Endometrial microvascular endothelial cells (primary cell): ENCODE data around the gene DAG1. TPM values are rescaled to one million over a fixed set of nuclear protein-coding genes. Genes with fewer than 3 reads are reported as not detected.

Experiments
- in situ Hi-C: cut with HindIII; loops from 2 replicates; pipeline ENCODE4 v1.10.0; 2017; ENCODE audit warnings: low sequenced_read_pairs, low pct_unique_long_range_greater_than_20kb; ENCODE audit errors: inconsistent ontology term
- total RNA-seq: library from RNA; depleted of rRNA; stranded (reverse); fragments of >200 nt; gene quantifications from one replicate; pipeline ENCODE4 v1.2.3, GENCODE V29; 2015; ENCODE audit errors: inconsistent ontology term

Gene DAG1
- total RNA-seq, 1 donor from 2014 or later, result 107 TPM

- in situ Hi-C loops, result no loop called here
Measured at GRCh38 chr3:49535971-49536874, 66.2 kb downstream of the DAG1 start.

GRCh38 chr3:49536875-49537533 is 66.9 kb downstream of the DAG1 start:
- in situ Hi-C loops, result no loop called here

- in situ Hi-C loops, result no loop called here
Measured at GRCh38 chr3:49539659-49540560, 69.8 kb downstream of the DAG1 start.

GRCh38 chr3:49552087-49552486 is 82.0 kb downstream of the DAG1 start:
- in situ Hi-C loops, result loop anchor here (25.0 kb wide), 1 partner anchor 310 kb away; the partner anchor contains the start of genes CAMKV and TRAIP

- in situ Hi-C loops, result loop anchor here (25.0 kb wide), 1 partner anchor 309 kb away; the partner anchor contains the start of genes CAMKV and TRAIP
Measured at GRCh38 chr3:49553324-49553691, 83.2 kb downstream of the DAG1 start.

- in situ Hi-C loops, result loop anchor here (25.0 kb wide), 1 partner anchor 308 kb away; the partner anchor contains the start of genes CAMKV and TRAIP
Measured at GRCh38 chr3:49553692-49554632, 83.9 kb downstream of the DAG1 start, which contains the start of gene BSN. BSN (plus strand) TSS chr3:49554477; CDS start chr3:49554603, 126 bp downstream.

- in situ Hi-C loops, result loop anchor here (25.0 kb wide), 1 partner anchor 308 kb away; the partner anchor contains the start of genes CAMKV and TRAIP
Measured at GRCh38 chr3:49554633-49555265, 84.7 kb downstream of the DAG1 start.

- in situ Hi-C loops, result loop anchor here (25.0 kb wide), 1 partner anchor 306 kb away; the partner anchor contains the start of genes CAMKV and TRAIP
Measured at GRCh38 chr3:49556500-49557275, 86.6 kb downstream of the DAG1 start.

GRCh38 chr3:49563040-49563578 is 93.0 kb downstream of the DAG1 start:
- in situ Hi-C loops, result loop anchor here (25.0 kb wide), 1 partner anchor 299 kb away; the partner anchor contains the start of genes CAMKV and TRAIP

GRCh38 chr3:49563766-49564165 is 93.7 kb downstream of the DAG1 start:
- in situ Hi-C loops, result loop anchor here (25.0 kb wide), 1 partner anchor 299 kb away; the partner anchor contains the start of genes CAMKV and TRAIP

- in situ Hi-C loops, result loop anchor here (25.0 kb wide), 1 partner anchor 296 kb away; the partner anchor contains the start of genes CAMKV and TRAIP
Measured at GRCh38 chr3:49566312-49566711, 96.2 kb downstream of the DAG1 start.

- in situ Hi-C loops, result loop anchor here (25.0 kb wide), 1 partner anchor 295 kb away; the partner anchor contains the start of genes CAMKV and TRAIP
Measured at GRCh38 chr3:49567406-49567805, 97.3 kb downstream of the DAG1 start.

- in situ Hi-C loops, result loop anchor here (25.0 kb wide), 1 partner anchor 293 kb away; the partner anchor contains the start of genes CAMKV and TRAIP
Measured at GRCh38 chr3:49568965-49569364, 98.9 kb downstream of the DAG1 start.

GRCh38 chr3:49570028-49570654 is 100.1 kb downstream of the DAG1 start:
- in situ Hi-C loops, result loop anchor here (25.0 kb wide), 1 partner anchor 292 kb away; the partner anchor contains the start of genes CAMKV and TRAIP

- in situ Hi-C loops, result no loop called here
Measured at GRCh38 chr3:49582177-49582576, 112.1 kb downstream of the DAG1 start.
